ENCODE measurements around the gene ULK4.

- TF ChIP-seq MXI1 (conservative IDR thresholded peaks at IDR 0.05; ENCODE audit: poor library complexity, severe bottlenecking): no peak
- no peak for TF ChIP-seq CTCF (IDR thresholded peaks at IDR 0.05; ENCODE audit: poor library complexity, severe bottlenecking)
- TF ChIP-seq EP300 (conservative IDR thresholded peaks at IDR 0.05; ENCODE audit: poor library complexity, severe bottlenecking): no peak
Observed at GRCh38 chr3:41295740-41296139, 666.2 kb downstream of the ULK4 start.

All from neural cell (in vitro differentiated cells).